ENCODE results near the gene DDX42.
"Not testable (repeated sequence)": the region's sequence is repeated elsewhere in the genome, so short reads cannot be mapped to it uniquely, and the experiment has no call there.

- TF ChIP-seq CTCF, EZH2phosphoT487 (IDR thresholded peaks at IDR 0.05): not testable (repeated sequence)
Measured at GRCh38 chr17:63843387-63843888, 69.5 kb downstream of the DDX42 start.
